Endothelial cell (in vitro differentiated cells): ENCODE data around the gene TRABD2A. TPM values are rescaled to one million over a fixed set of nuclear protein-coding genes. Genes with fewer than 3 reads are reported as not detected.

Source experiments
- DNase-seq: peaks from one replicate; pipeline ENCODE4 v3.0.0; 2021; ENCODE audit warnings: low spot score
- H3K27ac Mint-ChIP-seq: one replicate; pipeline ENCODE4 v1.8.0; 2021; ENCODE audit warnings: mixed read lengths, inconsistent platforms; ENCODE audit not compliant: unreplicated experiment
- H3K27me3 Mint-ChIP-seq: one replicate; pipeline ENCODE4 v1.8.0; 2021; ENCODE audit warnings: mild to moderate bottlenecking, moderate library complexity, mixed read lengths, inconsistent platforms; ENCODE audit not compliant: unreplicated experiment
- H3K36me3 Mint-ChIP-seq: one replicate; pipeline ENCODE4 v1.8.0; 2021; ENCODE audit warnings: mild to moderate bottlenecking, low read depth, mixed read lengths, inconsistent platforms; ENCODE audit not compliant: unreplicated experiment
- H3K4me1 Mint-ChIP-seq: one replicate; pipeline ENCODE4 v1.8.0; 2021; ENCODE audit warnings: mild to moderate bottlenecking, mixed read lengths, inconsistent platforms; ENCODE audit not compliant: unreplicated experiment
- H3K4me3 Mint-ChIP-seq: one replicate; pipeline ENCODE4 v1.8.0; 2021; ENCODE audit warnings: mild to moderate bottlenecking, mixed read lengths, inconsistent platforms; ENCODE audit not compliant: unreplicated experiment
- H3K9me3 Mint-ChIP-seq: one replicate; pipeline ENCODE4 v1.8.0; 2021; ENCODE audit warnings: mixed read lengths, inconsistent platforms; ENCODE audit not compliant: unreplicated experiment
- CTCF ChIP-seq: fragments of 200-600 bp; sonication (generic); IDR thresholded peaks from one replicate; pipeline ENCODE4 v1.5.0; 2021; ENCODE audit warnings: antibody characterized with exemption; ENCODE audit not compliant: unreplicated experiment
- total RNA-seq: library from RNA; stranded (reverse); fragmentation: NEBNext Ultra II Directional; extraction: Animal tissue kit (Norgen Biotek cat#: 25700); gene quantifications from one replicate; pipeline ENCODE4 v1.2.1, GENCODE V29; 2021; ENCODE audit not compliant: unreplicated experiment

Gene TRABD2A
- total RNA-seq, 1 donor from 2014 or later: 7.2 TPM

GRCh38 chr2:84785950-84786349 is 94.9 kb downstream of the TRABD2A start:
- H3K9me3 Mint-ChIP-seq: no peaks in the 10 kb centered on the region
- no peak for TF ChIP-seq CTCF
- no peaks in the 10 kb centered on the region for H3K27me3 Mint-ChIP-seq
- no peaks in the 10 kb centered on the region for H3K36me3 Mint-ChIP-seq
- no peak overlapping the region for H3K27ac Mint-ChIP-seq
- DNase-seq: no peak
- H3K4me3 Mint-ChIP-seq: no peak overlapping the region
- no peaks in the 10 kb centered on the region for H3K4me1 Mint-ChIP-seq

- Mint-ChIP-seq H3K36me3 (no peaks in the 10 kb centered on the region), H3K27me3 (no peaks in the 10 kb centered on the region), H3K4me3 (no peak overlapping the region), H3K27ac (no peak overlapping the region), H3K4me1 (no peaks in the 10 kb centered on the region), H3K9me3 (no peaks in the 10 kb centered on the region)
- DNase-seq: no peak
- TF ChIP-seq CTCF: no peak
Measured at GRCh38 chr2:84782717-84783442, 98.0 kb downstream of the TRABD2A start.

- no peaks in the 10 kb centered on the region for H3K4me1 Mint-ChIP-seq
- no peak for DNase-seq
- no peaks in the 10 kb centered on the region for H3K9me3 Mint-ChIP-seq
- no peaks in the 10 kb centered on the region for H3K27me3 Mint-ChIP-seq
- H3K4me3 Mint-ChIP-seq: no peak overlapping the region
- TF ChIP-seq CTCF: no peak
- no peaks in the 10 kb centered on the region for H3K36me3 Mint-ChIP-seq
- no peak overlapping the region for H3K27ac Mint-ChIP-seq
Measured at GRCh38 chr2:84781942-84782716, 98.8 kb downstream of the TRABD2A start.

- Mint-ChIP-seq H3K27ac (no peak overlapping the region), H3K4me3 (no peak overlapping the region), H3K36me3 (no peaks in the 10 kb centered on the region), H3K27me3 (no peaks in the 10 kb centered on the region), H3K9me3 (peaks cover 3% of the 10 kb centered on the region), H3K4me1 (no peaks in the 10 kb centered on the region)
- TF ChIP-seq CTCF: no peak
- no peak for DNase-seq
Measured at GRCh38 chr2:84779781-84780180, 101.1 kb downstream of the TRABD2A start.
